Measurements from ENCODE around the gene TMCO4.

Gene TMCO4

GRCh38 chr1:19710825-19711611 is 88.7 kb downstream of the TMCO4 start:
- peak; percentile 84 for DNase-seq

GRCh38 chr1:19709260-19709793 is 90.4 kb downstream of the TMCO4 start:
- no peak for DNase-seq

- no peak for DNase-seq
Observed at GRCh38 chr1:19708567-19709110, 91.1 kb downstream of the TMCO4 start.

- DNase-seq, result no peak
Observed at GRCh38 chr1:19706136-19706535, 93.6 kb downstream of the TMCO4 start.

GRCh38 chr1:19705464-19705863 is 94.3 kb downstream of the TMCO4 start:
- no peak for DNase-seq

- peak; percentile 65 for DNase-seq
Observed at GRCh38 chr1:19704247-19705113, 95.2 kb downstream of the TMCO4 start.

GRCh38 chr1:19703280-19703679 is 96.4 kb downstream of the TMCO4 start:
- no peak for DNase-seq

- no peak for DNase-seq
Observed at GRCh38 chr1:19700079-19700777, 99.5 kb downstream of the TMCO4 start.

- DNase-seq, result no peak
Observed at GRCh38 chr1:19698181-19698580, 101.5 kb downstream of the TMCO4 start.

- DNase-seq, result no peak
Observed at GRCh38 chr1:19696820-19697219, 102.9 kb downstream of the TMCO4 start.

GRCh38 chr1:19695772-19696171 is 103.9 kb downstream of the TMCO4 start:
- no peak for DNase-seq

GRCh38 chr1:19694298-19694697 is 105.4 kb downstream of the TMCO4 start:
- DNase-seq, result no peak

- no peak for DNase-seq
Observed at GRCh38 chr1:19690342-19690741, 109.4 kb downstream of the TMCO4 start.

- DNase-seq, result no peak
Observed at GRCh38 chr1:19689856-19690255, 109.9 kb downstream of the TMCO4 start.

- no peak for DNase-seq
Observed at GRCh38 chr1:19689085-19689757, 110.5 kb downstream of the TMCO4 start.

- DNase-seq, result no peak
Observed at GRCh38 chr1:19688041-19688842, 111.5 kb downstream of the TMCO4 start.

GRCh38 chr1:19687414-19687813 is 112.3 kb downstream of the TMCO4 start:
- no peak for DNase-seq

GRCh38 chr1:19685994-19686393 is 113.7 kb downstream of the TMCO4 start:
- DNase-seq, result no peak

GRCh38 chr1:19684677-19685076 is 115.0 kb downstream of the TMCO4 start:
- DNase-seq, result no peak

- DNase-seq, result no peak
Observed at GRCh38 chr1:19683351-19683750, 116.4 kb downstream of the TMCO4 start.

- DNase-seq, result no peak
Observed at GRCh38 chr1:19682901-19683300, 116.8 kb downstream of the TMCO4 start.

Data from activated CD4-positive, alpha-beta T cell treated with anti-CD3 and anti-CD28 coated beads, Interleukin-2, Interleukin-6, amounts not matched to agents 100 ng/mL and 50 ng/mL, durations not matched to agents 16 hours and 8 hours (primary cell).